Measurements from ENCODE around the gene BCL2L13. TPM values are rescaled to one million over a fixed set of nuclear protein-coding genes. Genes with fewer than 3 reads are reported as not detected.
A peak's percentile ranks its signal among the peaks of the same experiment; 100 is the strongest.
"Not testable (repeated sequence)": the region's sequence is repeated elsewhere in the genome, so short reads cannot be mapped to it uniquely, and the experiment has no call there.

BCL2L13 gene
- total RNA-seq, 2 experiments from 2014 or later = 35.3 to 38.0 TPM

DNA sequence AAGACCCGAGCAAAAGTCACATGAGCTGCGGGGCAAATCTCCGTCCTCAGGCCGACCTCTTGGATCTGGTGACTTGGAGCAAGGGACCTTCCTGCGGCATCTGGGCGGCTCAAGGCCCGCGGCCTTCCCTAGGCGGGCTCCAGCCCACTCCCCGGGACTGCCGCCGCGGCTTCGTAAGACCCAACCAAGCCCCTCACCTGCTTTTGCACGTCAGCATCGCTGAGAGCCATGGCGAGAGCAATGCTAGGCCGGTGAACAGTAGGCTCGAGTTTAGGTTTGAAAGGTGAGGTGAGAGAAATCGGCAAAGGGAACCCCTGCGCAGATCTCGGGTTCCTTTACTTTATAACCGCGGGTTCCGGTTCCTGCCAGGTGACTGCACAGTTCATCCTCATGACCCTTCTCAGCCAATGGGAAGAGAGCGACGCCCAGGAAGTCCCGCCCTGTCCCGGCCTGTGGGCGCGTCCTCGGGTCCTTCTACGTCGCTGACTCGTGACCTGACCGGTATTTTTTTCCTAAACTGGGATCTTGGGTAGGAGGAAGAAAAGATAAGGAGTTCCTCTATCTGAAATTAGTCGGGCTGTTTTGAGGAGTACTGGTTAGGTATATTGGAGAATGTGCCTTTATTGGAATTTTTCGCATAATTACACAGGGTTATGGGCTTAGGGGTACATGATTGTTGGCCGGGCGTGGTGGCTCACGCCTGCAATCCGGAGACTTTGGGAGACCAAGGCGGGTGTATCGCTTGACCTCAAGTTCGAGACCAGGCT lies 10.0 kb upstream of the BCL2L13 start, which contains the start of gene ATP6V1E1:
TSS of gene ATP6V1E1 (minus strand) at position 344 of the 767 bp plus-strand sequence. CDS start at position 230, 114 bp downstream.
- peaks cover 3% of the 10 kb centered on the region for H3K36me3 Mint-ChIP-seq
- peak; percentile 94 for DNase-seq
- peak within 1 kb of the TSS; percentile 98 for H3K4me3 Mint-ChIP-seq
- H3K4me1 Mint-ChIP-seq = peaks cover 17% of the 10 kb centered on the region
- H3K27ac Mint-ChIP-seq = peak within 1 kb of the TSS; percentile 96
- no peaks in the 10 kb centered on the region for H3K27me3 Mint-ChIP-seq
- no peaks in the 10 kb centered on the region for H3K9me3 Mint-ChIP-seq

DNA sequence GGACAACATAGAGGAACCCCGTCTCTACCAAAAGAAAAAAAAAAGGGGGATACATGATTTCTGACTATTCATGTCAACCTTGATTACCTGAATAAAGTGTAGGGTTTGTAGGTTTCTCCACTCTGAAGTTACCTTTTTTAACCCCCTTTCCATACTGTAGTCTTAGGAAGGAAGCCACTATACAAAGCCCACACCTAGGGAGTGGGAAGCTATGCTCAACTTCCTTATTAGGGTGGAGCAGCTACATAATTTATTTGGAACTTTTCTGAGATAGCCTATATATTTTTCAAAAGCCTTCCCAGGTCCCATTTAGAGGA lies 9.4 kb upstream of the BCL2L13 start:
- Mint-ChIP-seq H3K36me3 (peaks cover 3% of the 10 kb centered on the region), H3K4me3 (peak overlapping the region; percentile 98), H3K27me3 (no peaks in the 10 kb centered on the region), H3K4me1 (peaks cover 13% of the 10 kb centered on the region), H3K9me3 (no peaks in the 10 kb centered on the region), H3K27ac (peak overlapping the region; percentile 96)
- no peak for DNase-seq

DNA sequence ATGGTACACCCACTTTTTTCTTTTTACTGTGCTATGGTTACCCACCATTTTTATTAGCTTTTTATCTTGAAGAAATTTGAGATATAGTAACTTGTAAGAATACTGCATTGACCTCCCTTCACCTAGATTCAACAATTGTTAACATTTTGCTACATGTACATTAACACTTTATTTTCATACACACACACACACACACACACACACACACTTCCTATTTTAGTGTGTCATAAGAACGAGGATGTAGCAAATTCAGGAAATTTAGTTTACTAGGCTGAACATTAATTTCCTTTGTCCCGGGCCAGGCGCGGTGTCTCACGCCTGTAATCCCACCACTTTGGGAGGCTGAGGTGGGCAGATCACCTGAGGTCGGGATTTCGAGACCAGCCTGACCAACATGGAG lies 8.9 kb upstream of the BCL2L13 start:
- H3K4me3 Mint-ChIP-seq = peak overlapping the region; percentile 98
- H3K27ac Mint-ChIP-seq = no peak overlapping the region
- no peaks in the 10 kb centered on the region for H3K9me3 Mint-ChIP-seq
- peaks cover 3% of the 10 kb centered on the region for H3K36me3 Mint-ChIP-seq
- peaks cover 13% of the 10 kb centered on the region for H3K4me1 Mint-ChIP-seq
- no peak for DNase-seq
- no peaks in the 10 kb centered on the region for H3K27me3 Mint-ChIP-seq

DNA sequence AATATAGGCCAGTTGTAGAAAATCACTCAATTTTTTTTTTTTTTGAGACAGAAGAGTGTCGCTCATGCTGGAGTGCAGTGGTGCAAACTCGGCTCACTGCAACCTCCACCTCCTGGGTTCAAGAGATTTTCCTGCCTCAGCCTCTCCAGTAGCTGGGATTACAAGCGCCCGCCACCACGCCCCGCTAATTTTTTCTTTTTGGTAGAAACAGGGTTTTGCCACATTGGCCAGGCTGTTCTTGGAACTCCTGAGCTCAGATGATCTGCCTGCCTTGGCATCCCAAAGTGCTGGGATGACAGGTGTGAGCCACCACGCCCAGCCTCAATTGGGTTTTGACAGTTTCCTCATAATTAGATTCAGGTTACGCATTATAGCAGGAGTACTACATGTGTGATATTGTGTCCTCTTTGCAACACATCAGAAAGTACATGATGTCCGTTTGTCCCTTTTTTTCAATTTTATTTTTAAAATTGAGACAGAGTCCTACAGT lies 7.4 kb upstream of the BCL2L13 start:
- H3K4me3 Mint-ChIP-seq = no peak overlapping the region
- no peak for DNase-seq

DNA sequence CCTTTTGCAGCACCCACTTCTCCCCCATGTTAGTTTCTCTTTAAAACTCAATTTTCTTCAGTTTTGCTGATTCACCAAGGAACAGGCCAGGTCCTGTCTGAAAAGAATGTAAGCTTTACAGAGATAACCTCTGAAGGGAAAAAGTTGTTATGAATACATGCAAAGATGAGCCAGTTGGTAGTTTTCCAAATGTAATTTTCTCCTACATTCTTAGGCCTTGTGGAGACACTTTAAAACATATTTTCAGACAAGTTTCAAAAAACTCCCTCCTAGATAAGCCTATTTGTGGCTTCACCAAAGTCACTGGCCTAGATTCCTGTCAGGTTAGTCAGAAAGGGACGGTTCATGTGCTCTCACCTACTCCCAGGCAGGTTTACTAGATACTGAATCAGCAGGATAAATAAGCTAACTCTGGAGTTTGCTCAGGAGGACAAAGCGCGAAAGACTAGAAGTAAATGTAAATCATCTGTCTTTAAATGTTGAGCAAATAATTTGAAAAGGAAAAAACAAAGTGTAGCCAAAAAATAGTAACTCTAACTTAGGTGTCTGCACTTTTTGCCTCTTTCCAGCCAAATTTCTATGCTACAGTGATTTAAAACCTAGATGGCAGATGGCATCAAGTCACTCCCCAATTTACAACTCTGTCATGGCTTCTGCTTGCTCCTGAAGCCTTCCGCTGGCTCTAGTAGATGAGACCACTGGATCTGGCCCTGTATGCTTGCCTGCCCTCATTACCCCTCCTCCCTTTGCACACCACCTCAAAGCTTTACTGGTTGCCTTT lies 5.2 kb upstream of the BCL2L13 start:
- no peaks in the 10 kb centered on the region for H3K27me3 Mint-ChIP-seq
- H3K36me3 Mint-ChIP-seq = no peaks in the 10 kb centered on the region
- no peak overlapping the region for H3K4me3 Mint-ChIP-seq
- H3K9me3 Mint-ChIP-seq = no peaks in the 10 kb centered on the region
- DNase-seq = no peak
- peaks cover 11% of the 10 kb centered on the region for H3K4me1 Mint-ChIP-seq
- H3K27ac Mint-ChIP-seq = no peak overlapping the region

More for the DNA sequence above, 7.4 kb upstream of the BCL2L13 start:
- peaks cover 3% of the 10 kb centered on the region for H3K36me3 Mint-ChIP-seq
- H3K27me3 Mint-ChIP-seq = no peaks in the 10 kb centered on the region
- peaks cover 5% of the 10 kb centered on the region for H3K4me1 Mint-ChIP-seq
- H3K27ac Mint-ChIP-seq = no peak overlapping the region
- no peaks in the 10 kb centered on the region for H3K9me3 Mint-ChIP-seq

DNA sequence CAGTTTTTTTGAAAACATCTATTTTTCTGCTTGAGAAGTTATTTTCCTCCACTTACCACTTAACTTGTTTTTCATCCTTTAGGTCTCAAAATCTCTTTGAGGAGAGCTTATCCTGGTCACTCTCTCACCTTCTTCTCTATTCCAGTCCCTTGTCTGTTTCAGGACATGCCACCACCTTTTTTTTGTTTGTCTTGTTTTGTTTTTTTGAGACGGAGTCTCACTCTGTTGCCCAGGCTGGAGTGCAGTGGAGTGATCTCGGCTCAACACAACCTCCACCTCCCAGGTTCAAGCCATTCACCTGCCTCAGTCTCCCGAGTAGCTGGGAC lies 4.6 kb upstream of the BCL2L13 start:
- H3K27me3 Mint-ChIP-seq = no peaks in the 10 kb centered on the region
- peaks cover 11% of the 10 kb centered on the region for H3K4me1 Mint-ChIP-seq
- no peak overlapping the region for H3K4me3 Mint-ChIP-seq
- no peak overlapping the region for H3K27ac Mint-ChIP-seq
- no peaks in the 10 kb centered on the region for H3K9me3 Mint-ChIP-seq
- H3K36me3 Mint-ChIP-seq = no peaks in the 10 kb centered on the region
- DNase-seq = no peak

DNA sequence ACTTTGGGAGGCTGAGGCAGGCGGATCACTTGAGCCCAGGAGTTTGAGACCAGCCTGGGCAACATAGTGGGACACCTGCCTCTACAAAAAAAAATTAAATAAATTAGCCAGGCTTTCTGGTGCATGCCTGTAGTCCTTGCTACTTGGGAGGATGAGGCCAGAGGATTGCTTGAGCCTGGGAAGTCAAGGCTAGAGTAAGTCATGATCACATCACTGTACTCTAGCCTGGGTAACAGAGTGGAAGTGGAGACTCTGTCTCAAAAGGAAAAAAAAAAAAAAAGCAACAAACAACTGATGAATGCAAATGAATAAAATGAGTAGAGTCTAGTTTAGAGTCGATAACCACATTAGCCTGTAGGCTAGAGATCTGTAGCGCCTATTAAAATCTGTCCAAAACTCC lies 3.9 kb upstream of the BCL2L13 start:
- peaks cover 9% of the 10 kb centered on the region for H3K4me1 Mint-ChIP-seq
- no peak overlapping the region for H3K27ac Mint-ChIP-seq
- no peak overlapping the region for H3K4me3 Mint-ChIP-seq
- peaks cover 6% of the 10 kb centered on the region for H3K36me3 Mint-ChIP-seq
- H3K27me3 Mint-ChIP-seq = no peaks in the 10 kb centered on the region
- DNase-seq = no peak
- no peaks in the 10 kb centered on the region for H3K9me3 Mint-ChIP-seq

DNA sequence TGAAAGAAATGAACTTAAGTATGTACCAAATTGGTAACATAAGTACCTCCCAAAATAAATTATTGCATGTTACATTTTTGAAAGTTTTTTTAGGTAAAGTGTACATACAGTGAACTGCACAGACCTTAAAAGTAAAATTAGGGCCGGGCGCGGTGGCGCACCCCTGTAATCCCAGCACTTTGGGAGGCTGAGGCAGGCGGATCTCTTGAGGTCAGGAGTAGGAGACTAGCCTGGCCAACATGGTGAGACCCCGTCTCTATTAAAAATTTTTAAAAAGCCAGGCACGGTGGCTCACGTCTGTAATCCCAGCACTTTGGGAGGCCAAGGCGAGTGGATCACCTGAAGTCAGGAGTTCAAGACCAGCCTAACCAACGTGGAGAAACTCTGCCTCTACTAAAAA lies 1.7 kb upstream of the BCL2L13 start:
- not testable (repeated sequence) for H3K27me3 Mint-ChIP-seq, H3K4me3 Mint-ChIP-seq, H3K9me3 Mint-ChIP-seq, H3K27ac Mint-ChIP-seq, DNase-seq
- H3K4me1 Mint-ChIP-seq = peaks cover 17% of the 10 kb centered on the region
- H3K36me3 Mint-ChIP-seq = peaks cover 15% of the 10 kb centered on the region

DNA sequence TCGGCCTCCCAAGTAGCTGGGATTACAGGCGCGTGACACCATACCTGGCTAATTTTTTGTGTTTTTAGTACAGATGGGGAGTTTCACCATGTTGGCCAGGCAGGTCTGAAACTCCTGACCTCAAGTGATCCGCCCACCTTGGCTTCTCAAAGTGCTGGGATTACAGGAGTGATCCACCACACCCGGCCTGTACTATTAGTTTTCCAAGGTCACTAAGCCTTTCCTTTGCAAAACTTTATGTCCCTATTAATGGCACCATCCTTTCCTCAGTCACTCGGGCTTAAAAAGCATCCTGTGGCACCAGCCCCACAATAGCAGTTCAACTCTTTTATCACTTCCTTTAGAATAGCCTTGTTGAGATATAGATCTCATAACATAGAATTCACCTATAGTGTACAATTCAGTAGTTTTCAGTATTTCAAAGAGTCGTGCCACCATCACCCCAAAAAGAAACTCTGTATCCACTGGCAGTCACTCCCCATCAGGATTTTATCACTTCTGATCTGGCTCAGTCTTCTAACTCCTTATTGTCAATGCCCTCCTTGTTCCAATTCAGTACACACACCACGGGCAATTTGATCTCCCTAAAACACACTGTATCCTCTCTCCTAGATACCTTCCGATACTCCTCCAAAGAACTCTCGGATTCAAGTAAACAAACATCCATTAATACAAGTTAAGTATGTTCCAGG lies 921 bp upstream of the BCL2L13 start:
- H3K4me3 Mint-ChIP-seq = peak overlapping the region; percentile 87
- H3K36me3 Mint-ChIP-seq = peaks cover 19% of the 10 kb centered on the region
- H3K27me3 Mint-ChIP-seq = no peaks in the 10 kb centered on the region
- H3K4me1 Mint-ChIP-seq = peaks cover 17% of the 10 kb centered on the region
- DNase-seq = no peak
- H3K27ac Mint-ChIP-seq = peak overlapping the region; percentile 94
- H3K9me3 Mint-ChIP-seq = no peaks in the 10 kb centered on the region

DNA sequence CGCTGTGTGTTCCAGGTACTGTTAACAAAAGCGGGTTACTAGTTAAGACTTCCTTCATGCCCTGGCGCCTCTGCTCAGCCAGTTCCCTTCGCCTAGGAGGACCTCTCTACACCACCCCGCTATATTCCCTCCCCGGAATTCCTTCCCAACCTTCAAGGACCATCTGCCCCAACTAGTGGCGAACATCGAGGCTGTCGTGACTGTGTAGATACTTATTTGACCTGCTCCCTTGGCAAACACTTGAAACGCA lies 450 bp upstream of the BCL2L13 start:
- Mint-ChIP-seq H3K36me3 (peaks cover 24% of the 10 kb centered on the region), H3K9me3 (no peaks in the 10 kb centered on the region), H3K27ac (peak overlapping the region; percentile 94), H3K4me3 (peak overlapping the region; percentile 87), H3K27me3 (no peaks in the 10 kb centered on the region), H3K4me1 (peaks cover 17% of the 10 kb centered on the region)
- DNase-seq = no peak

DNA sequence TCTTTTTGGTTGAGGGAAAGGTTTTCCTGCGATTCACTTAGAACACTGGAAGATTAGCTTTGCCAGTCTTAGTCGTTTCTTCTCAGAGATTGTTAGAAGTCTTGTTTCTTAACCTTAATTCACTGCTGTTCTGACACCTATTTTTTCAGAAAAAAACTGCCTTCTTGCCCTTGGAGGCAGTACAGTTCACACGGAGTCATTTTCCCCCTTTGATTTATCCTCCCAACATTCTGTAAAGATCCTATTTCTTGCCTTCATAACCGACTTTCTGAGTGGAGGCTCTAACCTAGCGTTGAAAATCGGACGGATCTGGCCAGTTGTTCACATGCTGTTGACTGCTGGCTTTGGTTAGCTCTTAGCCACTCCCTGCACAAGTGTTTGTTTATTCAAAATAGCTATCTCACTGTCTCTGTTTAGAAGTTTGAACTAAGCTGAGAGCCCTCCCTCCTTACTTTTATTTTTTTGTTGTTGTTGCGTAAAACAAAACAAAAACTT lies 737 bp downstream of the BCL2L13 start:
- Mint-ChIP-seq H3K27ac (peak overlapping the region; percentile 94), H3K27me3 (no peaks in the 10 kb centered on the region), H3K4me1 (peaks cover 17% of the 10 kb centered on the region), H3K36me3 (peaks cover 24% of the 10 kb centered on the region), H3K9me3 (no peaks in the 10 kb centered on the region), H3K4me3 (peak overlapping the region; percentile 87)
- no peak for DNase-seq

DNA sequence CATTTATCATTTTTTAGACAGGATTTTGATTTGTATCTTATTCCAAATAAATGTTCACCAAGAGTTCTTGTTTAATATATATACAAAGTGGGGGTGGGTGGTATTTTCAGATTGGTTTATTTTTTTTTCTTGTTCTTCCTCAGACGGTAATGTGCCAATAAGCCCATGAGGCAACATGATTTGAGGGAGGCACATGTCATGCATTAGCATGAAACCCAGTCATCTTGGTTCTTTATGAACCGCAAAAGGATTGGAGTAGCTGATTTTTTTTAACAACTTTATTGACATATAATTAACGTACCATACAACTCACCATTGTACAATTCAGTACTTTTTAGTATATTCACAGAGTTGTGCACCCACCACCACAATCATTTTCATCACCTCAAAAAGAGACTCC lies 2.7 kb downstream of the BCL2L13 start:
- no peak overlapping the region for H3K4me3 Mint-ChIP-seq
- peaks cover 24% of the 10 kb centered on the region for H3K36me3 Mint-ChIP-seq
- peaks cover 19% of the 10 kb centered on the region for H3K4me1 Mint-ChIP-seq
- H3K27me3 Mint-ChIP-seq = no peaks in the 10 kb centered on the region
- H3K9me3 Mint-ChIP-seq = no peaks in the 10 kb centered on the region
- no peak for DNase-seq
- peak overlapping the region; percentile 46 for H3K27ac Mint-ChIP-seq

DNA sequence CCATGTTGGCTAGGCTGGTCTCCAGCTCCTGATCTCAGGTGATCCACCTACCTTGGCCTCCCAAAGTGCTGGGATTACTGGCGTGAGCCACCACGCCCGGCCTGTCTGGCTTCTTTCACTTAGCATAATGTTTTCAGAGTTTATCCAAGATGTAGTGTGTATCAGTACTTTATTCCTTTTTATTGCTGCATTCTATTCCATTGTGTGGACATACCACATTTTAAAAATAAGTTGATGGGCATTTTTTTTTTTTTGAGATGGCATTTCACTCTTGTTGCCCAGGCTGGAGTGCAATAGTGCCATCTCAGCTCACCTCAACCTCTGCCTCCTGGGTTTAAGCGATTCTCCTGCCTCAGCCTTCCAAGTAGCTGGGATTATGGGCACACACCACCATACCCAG lies 3.8 kb downstream of the BCL2L13 start:
- not testable (repeated sequence) for DNase-seq, H3K27me3 Mint-ChIP-seq, H3K9me3 Mint-ChIP-seq, H3K4me3 Mint-ChIP-seq, H3K27ac Mint-ChIP-seq
- Mint-ChIP-seq H3K36me3 (peaks cover 24% of the 10 kb centered on the region), H3K4me1 (peaks cover 19% of the 10 kb centered on the region)

DNA sequence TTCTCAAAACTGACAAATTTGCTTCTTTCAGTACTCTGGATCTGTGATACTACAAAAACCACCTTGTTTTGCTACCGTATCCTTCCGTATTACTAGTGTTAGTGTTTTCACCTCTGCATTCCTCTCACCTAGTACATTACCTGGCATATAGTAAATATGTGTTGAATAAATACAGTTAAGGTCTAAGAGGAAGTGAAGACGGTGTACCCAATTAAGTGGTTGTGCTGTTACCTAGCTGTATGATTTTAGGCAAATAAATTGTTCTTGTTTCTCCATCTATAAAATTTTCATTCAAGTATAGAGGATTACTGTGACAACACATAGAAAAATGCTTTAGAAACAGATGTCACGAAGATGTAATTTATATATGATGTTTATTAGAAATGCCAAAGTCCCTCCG lies 8.9 kb downstream of the BCL2L13 start:
- Mint-ChIP-seq H3K27ac (no peak overlapping the region), H3K4me3 (no peak overlapping the region), H3K9me3 (no peaks in the 10 kb centered on the region), H3K4me1 (peaks cover 2% of the 10 kb centered on the region), H3K27me3 (no peaks in the 10 kb centered on the region), H3K36me3 (peaks cover 7% of the 10 kb centered on the region)
- DNase-seq = no peak

DNA sequence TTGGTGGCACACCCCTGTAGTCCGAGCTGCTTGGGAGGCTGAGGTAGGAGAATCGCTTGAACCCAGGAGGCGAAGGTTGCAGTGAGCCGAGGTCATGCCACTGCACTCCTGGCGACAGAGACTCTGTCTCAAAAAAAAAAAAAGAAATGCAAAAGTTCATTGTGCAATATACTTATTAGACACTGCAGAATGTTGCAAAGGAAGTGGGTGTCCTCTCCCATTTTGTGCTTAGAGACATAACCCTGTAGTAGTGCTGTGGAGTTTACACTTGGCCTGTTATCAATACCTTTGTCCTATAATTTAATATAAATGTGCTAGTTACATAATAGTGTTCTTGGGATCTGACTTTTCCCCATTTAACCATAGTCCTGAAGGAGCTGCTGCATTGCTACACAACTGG lies 9.4 kb downstream of the BCL2L13 start:
- no peaks in the 10 kb centered on the region for H3K9me3 Mint-ChIP-seq
- no peak for DNase-seq
- peaks cover 2% of the 10 kb centered on the region for H3K4me1 Mint-ChIP-seq
- peaks cover 2% of the 10 kb centered on the region for H3K36me3 Mint-ChIP-seq
- no peaks in the 10 kb centered on the region for H3K27me3 Mint-ChIP-seq
- H3K27ac Mint-ChIP-seq = no peak overlapping the region
- no peak overlapping the region for H3K4me3 Mint-ChIP-seq

Data from activated naive CD8-positive, alpha-beta T cell treated with anti-CD3 and anti-CD28 coated beads for 36 hours (primary cell).